ENCODE data around the gene PARVA. TPM values are rescaled to one million over a fixed set of nuclear protein-coding genes. Genes with fewer than 3 reads are reported as not detected.

PARVA gene
- total and polyA plus RNA-seq, 2 of the 4 experiments (the other 2 are of a cell fraction): 65.2 to 80.2 TPM

- Histone ChIP-seq H3K18ac (ENCODE audit: low read depth, low read length) (peak overlapping the region; percentile 61), H3K36me3 (ENCODE audit: control insufficient read depth, insufficient read depth, low read length) (no peaks in the 10 kb centered on the region), H3K4me1 (ENCODE audit: control insufficient read depth, insufficient read depth, low read length) (peaks cover 41% of the 10 kb centered on the region), H3K27me3 (ENCODE audit: control insufficient read depth, insufficient read depth, low read length) (no peaks in the 10 kb centered on the region), H4K8ac (ENCODE audit: low read depth in 2 of 2, low read length in 2 of 2) (no peak overlapping the region), H4K91ac (ENCODE audit: insufficient read depth, low read depth, low read length) (no peak overlapping the region), H3K79me1 (ENCODE audit: low read depth in 1 of 2, low read length in 2 of 2) (peaks cover 33 to 76% of the 10 kb centered on the region in 2 experiments), H2BK5ac (ENCODE audit: low read depth, low read length, poor library complexity, severe bottlenecking) (peak overlapping the region; percentile 57), H2AFZ (replicated peaks; ENCODE audit: low read length, poor library complexity) (no peak overlapping the region), H4K5ac (ENCODE audit: low read depth, low read length) (peak overlapping the region; percentile 54), H3K23ac (ENCODE audit: low read depth, low read length) (peak overlapping the region; percentile 18; the same call in 1 of the 2 replicates), H4K20me1 (ENCODE audit: insufficient read depth, low read length) (peaks cover 52% of the 10 kb centered on the region), H3K14ac (replicated peaks; ENCODE audit: low read depth, low read length) (no peak overlapping the region), H2AK9ac (replicated peaks; ENCODE audit: low read depth, low read length, poor library complexity) (no peak overlapping the region), H3K27ac (ENCODE audit: insufficient read depth, low read length) (peak overlapping the region; percentile 68; the same call in 1 of the 2 replicates), H3K4ac (ENCODE audit: low read depth, low read length) (peak overlapping the region; percentile 2; the same call in 1 of the 2 replicates), H3K9ac (ENCODE audit: low read depth, low read length) (no peak overlapping the region), H2BK120ac (ENCODE audit: low read depth, low read length) (0 out of 2 replicates have a peak overlapping the region, but pooled peaks have one; percentile 28), H2BK15ac (ENCODE audit: low read depth, low read length) (no peak overlapping the region), H3K56ac (ENCODE audit: extremely low read depth, insufficient read depth, low read length) (no peak overlapping the region), H2BK20ac (ENCODE audit: low read depth, low read length) (no peak overlapping the region), H3K4me2 (ENCODE audit: low read depth, low read length) (peak overlapping the region; percentile 38), H3K4me3 (ENCODE audit: insufficient read depth, low read depth, low read length) (no peak overlapping the region), H2AK5ac (ENCODE audit: low read depth, low read length) (0 out of 2 replicates have a peak overlapping the region, but pooled peaks have one; percentile 41), H3K9me1 (ENCODE audit: insufficient read depth, low read length) (peaks cover 36% of the 10 kb centered on the region), H3K9me3 (ENCODE audit: control insufficient read depth, insufficient read depth, low read length) (no peaks in the 10 kb centered on the region)
- POLR2A ChIA-PET (ENCODE audit: unreplicated experiment): no interaction called here
- ATAC-seq (ENCODE audit: low read depth): no peak
- DNase-seq: no peak
- TF ChIP-seq MXI1 (IDR thresholded peaks at IDR 0.05; ENCODE audit: borderline replicate concordance, low read depth, low read length) (no peak), RAD21 (IDR thresholded peaks at IDR 0.05; ENCODE audit: low read length) (no peak), MAFK (IDR thresholded peaks at IDR 0.05; ENCODE audit: low read depth, low read length) (no peak), BHLHE40 (IDR thresholded peaks at IDR 0.05; ENCODE audit: low read depth, low read length) (no peak), CEBPB (IDR thresholded peaks at IDR 0.05; ENCODE audit: low read depth, low read length) (no peak), POLR2A (IDR thresholded peaks at IDR 0.05; ENCODE audit: low read depth, low read length) (no peak), FOS (IDR thresholded peaks at IDR 0.05; ENCODE audit: low read depth, low read length) (no peak), CTCF (conservative IDR thresholded peaks at IDR 0.05; ENCODE audit: low read depth, low read length) (no peak), SMC3 (IDR thresholded peaks at IDR 0.05; ENCODE audit: low read depth, low read length) (no peak), CHD1 (IDR thresholded peaks at IDR 0.05; ENCODE audit: low read depth, low read length) (no peak), RCOR1 (IDR thresholded peaks at IDR 0.05; ENCODE audit: insufficient replicate concordance, low read length) (no peak)
- TF ChIP-seq, protein P1, sequence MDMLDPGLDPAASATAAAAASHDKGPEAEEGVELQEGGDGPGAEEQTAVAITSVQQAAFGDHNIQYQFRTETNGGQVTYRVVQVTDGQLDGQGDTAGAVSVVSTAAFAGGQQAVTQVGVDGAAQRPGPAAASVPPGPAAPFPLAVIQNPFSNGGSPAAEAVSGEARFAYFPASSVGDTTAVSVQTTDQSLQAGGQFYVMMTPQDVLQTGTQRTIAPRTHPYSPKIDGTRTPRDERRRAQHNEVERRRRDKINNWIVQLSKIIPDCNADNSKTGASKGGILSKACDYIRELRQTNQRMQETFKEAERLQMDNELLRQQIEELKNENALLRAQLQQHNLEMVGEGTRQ (IDR thresholded peaks at IDR 0.05; ENCODE audit: low read depth, low read length): no peak
- in situ Hi-C loops (cut with MboI; ENCODE audit: low sequenced_read_pairs) (no loop called here), intact Hi-C loops (cut with micrococcal nuclease) (no loop called here), dilution Hi-C loops (cut with HindIII; ENCODE audit: low sequenced_read_pairs, unreplicated experiment) (no loop called here)
- CTCF ChIA-PET: interaction anchor here (0.6 to 1.0 kb wide), 2 partner anchors 73 to 283 kb away, joined by 3 read pairs; no protein-coding TSS in a partner anchor
- BruUV-seq (replicated peaks): no TSS peak
- WGBS, 2 experiments (ENCODE audit: extremely low coverage in 2 of 2, insufficient read length in 1 of 2): no CpG with 5 or more reads among the region's 2 CpGs
These were observed 26.6 kb downstream of the PARVA start for GRCh38 chr11:12403997-12404350.
